Brain pericyte (primary cell): ENCODE results near the gene ELMO1.

Experiments
- DNase-seq: peaks from one replicate; pipeline ENCODE4 v3.0.0-alpha.2; 2012; ENCODE audit warnings: low read depth, low spot score

The ELMO1 gene

GRCh38 chr7:37431413-37431812 lies 17.3 kb downstream of the ELMO1 start:
- no peak for DNase-seq

- DNase-seq, result no peak
Observed at GRCh38 chr7:37430640-37431039, 18.0 kb downstream of the ELMO1 start.

GRCh38 chr7:37430171-37430570 lies 18.5 kb downstream of the ELMO1 start:
- DNase-seq, result no peak

GRCh38 chr7:37429435-37429791 lies 19.3 kb downstream of the ELMO1 start:
- no peak for DNase-seq

- DNase-seq, result no peak
Observed at GRCh38 chr7:37428681-37429434, 19.8 kb downstream of the ELMO1 start.

GRCh38 chr7:37427276-37427940 lies 21.3 kb downstream of the ELMO1 start:
- no peak for DNase-seq

GRCh38 chr7:37425498-37425897 lies 23.2 kb downstream of the ELMO1 start:
- no peak for DNase-seq

GRCh38 chr7:37424995-37425394 lies 23.7 kb downstream of the ELMO1 start:
- no peak for DNase-seq

GRCh38 chr7:37424521-37424920 lies 24.1 kb downstream of the ELMO1 start:
- DNase-seq, result no peak

- no peak for DNase-seq
Observed at GRCh38 chr7:37421861-37422500, 26.7 kb downstream of the ELMO1 start.

GRCh38 chr7:37420946-37421695 lies 27.5 kb downstream of the ELMO1 start:
- no peak for DNase-seq

- no peak for DNase-seq
Observed at GRCh38 chr7:37419496-37419895, 29.2 kb downstream of the ELMO1 start.

- no peak for DNase-seq
Observed at GRCh38 chr7:37418381-37418780, 30.3 kb downstream of the ELMO1 start.

GRCh38 chr7:37417107-37417474 lies 31.6 kb downstream of the ELMO1 start:
- DNase-seq, result no peak

GRCh38 chr7:37416378-37417106 lies 32.1 kb downstream of the ELMO1 start:
- DNase-seq, result no peak

GRCh38 chr7:37415629-37416028 lies 33.0 kb downstream of the ELMO1 start:
- DNase-seq, result no peak

- DNase-seq, result no peak
Observed at GRCh38 chr7:37414352-37414983, 34.2 kb downstream of the ELMO1 start.

- no peak for DNase-seq
Observed at GRCh38 chr7:37411444-37412034, 37.1 kb downstream of the ELMO1 start.

GRCh38 chr7:37410305-37411229 lies 38.1 kb downstream of the ELMO1 start:
- DNase-seq, result no peak

- DNase-seq, result no peak
Observed at GRCh38 chr7:37409461-37409860, 39.2 kb downstream of the ELMO1 start.
